ENCODE data around the gene RTN4IP1. TPM values are rescaled to one million over a fixed set of nuclear protein-coding genes. Genes with fewer than 3 reads are reported as not detected.

RTN4IP1 gene
- total and polyA plus RNA-seq, 10 of the 15 experiments (the other 5 are each of a cell fraction or from before 2014, with no cell fraction given), result 8.2 to 17.0 (median 9.8) TPM

- CTCF ChIA-PET, result interaction anchor here (1.0 to 3.7 kb wide), 4 partner anchors 14 to 38 kb away, joined by 3 to 22 read pairs (median 3); no protein-coding TSS in a partner anchor
- H3K27ac ChIP-seq (ENCODE audit: control insufficient read depth, insufficient read depth), result no peak overlapping the region
- H3K4me2 ChIP-seq (ENCODE audit: control insufficient read depth, insufficient read depth), result no peak overlapping the region
- SMC1A ChIA-PET (ENCODE audit: uncharacterized antibody, unreplicated experiment), result interaction anchor here (0.6 to 9.0 kb wide), 4 partner anchors 15 to 39 kb away, joined by 3 to 109 read pairs (median 4); no protein-coding TSS in a partner anchor
- H4K20me1 ChIP-seq (ENCODE audit: control insufficient read depth, insufficient read depth), result no peaks in the 10 kb centered on the region
- peaks cover 0 to 35% of the 10 kb centered on the region in 2 experiments; a peak in 3 of 4 replicates for H3K36me3 ChIP-seq (ENCODE audit: control insufficient read depth in 2 of 2, insufficient read depth in 2 of 2, low read length in 1 of 2)
- ATAC-seq (no peak), DNase-seq (ENCODE audit: low read depth, low spot score) (no peak), FAIRE-seq (no peak)
- intact Hi-C loops (cut with micrococcal nuclease; ENCODE audit: unreplicated experiment), result no loop called here
- no peak overlapping the region for H3K4me3 ChIP-seq
- RAD21 ChIA-PET (ENCODE audit: unreplicated experiment), result interaction anchor here (0.7 to 7.9 kb wide), 3 partner anchors 15 to 664 kb away, joined by 3 to 101 read pairs (median 3); no protein-coding TSS in a partner anchor
- H3K9ac ChIP-seq (ENCODE audit: control insufficient read depth, insufficient read depth, low read length), result no peak overlapping the region
- POLR2A ChIA-PET, result interaction anchor here (0.6 to 4.5 kb wide), 3 partner anchors 11 to 707 kb away, joined by 4 to 34 read pairs (median 4); no protein-coding TSS in a partner anchor
- TF ChIP-seq ZNF622 (IDR thresholded peaks at IDR 0.05) (no peak), MLLT1 (IDR thresholded peaks at IDR 0.05) (no peak)
- H3K27me3 ChIP-seq (replicated peaks in 1 of 2; ENCODE audit: control insufficient read depth in 2 of 2, insufficient read depth in 2 of 2, low read length in 1 of 2), result no peaks in the 10 kb centered on the region
- H3K79me2 ChIP-seq (ENCODE audit: control insufficient read depth, insufficient read depth, low read length), result peaks cover 61% of the 10 kb centered on the region
- H2AFZ ChIP-seq (ENCODE audit: control insufficient read depth, low read depth, low read length), result no peak overlapping the region
- BruUV-seq (replicated peaks), result no TSS peak
- peaks cover 7% of the 10 kb centered on the region; the same call in 1 of the 2 replicates for H3K4me1 ChIP-seq (ENCODE audit: control insufficient read depth, insufficient read depth, low read length)
- no peaks in the 10 kb centered on the region for H3K9me3 ChIP-seq (replicated peaks; ENCODE audit: control insufficient read depth, insufficient read depth, low read length)
- in situ Hi-C loops (cut with MboI), result no loop called here
- 74% methylated on average over 2 of the region's 2 CpGs for WGBS (ENCODE audit: insufficient coverage, insufficient replicate concordance, low lambda C conversion rate, missing lambda C conversion rate)
These were observed 102.2 kb downstream of the RTN4IP1 start for GRCh38 chr6:106527117-106527516.

GRCh38 chr6:106525882-106526275 is 103.4 kb downstream of the RTN4IP1 start:
- Histone ChIP-seq H3K79me2 (ENCODE audit: control insufficient read depth, insufficient read depth, low read length) (peaks cover 73% of the 10 kb centered on the region), H3K9me3 (replicated peaks; ENCODE audit: control insufficient read depth, insufficient read depth, low read length) (no peaks in the 10 kb centered on the region), H3K4me1 (ENCODE audit: control insufficient read depth, insufficient read depth, low read length) (peaks cover 7% of the 10 kb centered on the region; the same call in 1 of the 2 replicates), H3K27me3 (replicated peaks in 1 of 2; ENCODE audit: control insufficient read depth in 2 of 2, insufficient read depth in 2 of 2, low read length in 1 of 2) (no peaks in the 10 kb centered on the region), H3K36me3 (ENCODE audit: control insufficient read depth in 2 of 2, insufficient read depth in 2 of 2, low read length in 1 of 2) (peaks cover 0 to 28% of the 10 kb centered on the region in 2 experiments; a peak in 2 of 4 replicates), H3K4me3 (peak overlapping the region; percentile 66; the same call in 1 of the 2 replicates), H3K4me2 (ENCODE audit: control insufficient read depth, insufficient read depth) (peak overlapping the region; percentile 88), H2AFZ (ENCODE audit: control insufficient read depth, low read depth, low read length) (no peak overlapping the region), H4K20me1 (ENCODE audit: control insufficient read depth, insufficient read depth) (no peaks in the 10 kb centered on the region), H3K9ac (ENCODE audit: control insufficient read depth, insufficient read depth, low read length) (no peak overlapping the region), H3K27ac (ENCODE audit: control insufficient read depth, insufficient read depth) (peak overlapping the region; percentile 68; the same call in 1 of the 2 replicates)
- ChIA-PET SMC1A (ENCODE audit: uncharacterized antibody, unreplicated experiment) (interaction anchor here (1.0 to 9.0 kb wide), 5 partner anchors 9 to 191 kb away, joined by 3 to 109 read pairs (median 4); no protein-coding TSS in a partner anchor), RAD21 (ENCODE audit: unreplicated experiment) (interaction anchor here (2.7 to 7.9 kb wide), 2 partner anchors 8 to 13 kb away, joined by 10 to 101 read pairs; no protein-coding TSS in a partner anchor), POLR2A (interaction anchor here (1.7 to 4.5 kb wide), 2 partner anchors 8 to 13 kb away, joined by 6 to 34 read pairs; no protein-coding TSS in a partner anchor), CTCF (interaction anchor here (0.9 to 3.7 kb wide), 3 partner anchors 13 to 31 kb away, joined by 3 to 22 read pairs (median 4); no protein-coding TSS in a partner anchor)
- in situ Hi-C loops (cut with MboI) (no loop called here), intact Hi-C loops (cut with micrococcal nuclease; ENCODE audit: unreplicated experiment) (no loop called here)
- FAIRE-seq (no peak), DNase-seq (ENCODE audit: low read depth, low spot score) (no peak), ATAC-seq (no peak)
- 0% methylated on average over 1 of the region's 1 CpG for WGBS (ENCODE audit: insufficient coverage, insufficient replicate concordance, low lambda C conversion rate, missing lambda C conversion rate)
- BruUV-seq (replicated peaks), result no TSS peak
- TF ChIP-seq MYB (IDR thresholded peaks at IDR 0.05; ENCODE audit: borderline replicate concordance, low read depth, low read length) (no peak), RAD51 (IDR thresholded peaks at IDR 0.05) (no peak), RUNX3 (IDR thresholded peaks at IDR 0.05; ENCODE audit: low read length) (no peak), ZNF592 (IDR thresholded peaks at IDR 0.05) (no peak), BCL3 (IDR thresholded peaks at IDR 0.05; ENCODE audit: borderline replicate concordance, insufficient read depth, low read depth, low read length, poor library complexity, severe bottlenecking) (no peak), ZNF24 (IDR thresholded peaks at IDR 0.05) (no peak)

Data from GM12878 (cell line).